Colonic mucosa (tissue), 4 donors: ENCODE data around the gene MRPS18B. TPM values are rescaled to one million over a fixed set of nuclear protein-coding genes. Genes with fewer than 3 reads are reported as not detected.

Source experiments
- DNase-seq: peaks from one replicate; pipeline ENCODE4 v3.0.0-alpha.2; 2020
- H3K27ac ChIP-seq: fragments of 200-600 bp; one replicate; pipeline ENCODE4 v1.8.0; 2021
- H3K27me3 ChIP-seq: fragments of 200-600 bp; one replicate; pipeline ENCODE4 v1.8.0; 2021
- H3K36me3 ChIP-seq: fragments of 200-600 bp; one replicate; pipeline ENCODE4 v1.8.0; 2021
- H3K4me1 ChIP-seq: fragments of 200-600 bp; one replicate; pipeline ENCODE4 v1.8.0; 2021; ENCODE audit warnings: mild to moderate bottlenecking
- H3K4me3 ChIP-seq: fragments of 200-600 bp; one replicate; pipeline ENCODE4 v1.8.0; 2021
- H3K9ac ChIP-seq, 2 donors: one replicate each; pipeline ENCODE4 v1.7.0; 2013; ENCODE audit warnings: control low read depth in 2 of 2, low read depth in 2 of 2, low read length in 2 of 2
- H3K9me3 ChIP-seq: fragments of 200-600 bp; one replicate; pipeline ENCODE4 v1.8.0; 2021
- intact Hi-C: fragments of 100-400 bp; cut with DNase I; formaldehyde crosslinking; loops from one replicate; pipeline ENCODE4 v1.14.1; 2022
- total RNA-seq, 2 donors: library from RNA; stranded (reverse); fragmentation: NEBNext Ultra II Directional in 1 of 2; extraction: Animal tissue kit (Norgen Biotek cat#: 25700) in 1 of 2; gene quantifications; one replicate each; pipeline ENCODE4 v1.2.1, GENCODE V29; 2021
- TF ChIP-seq, protein P1 (sequence below): fragments of 200-600 bp; IDR thresholded peaks from one replicate; pipeline ENCODE4 v1.8.0; 2022; ENCODE audit warnings: antibody characterized with exemption, mild to moderate bottlenecking
- donor health status: healthy.
- donor health status: DM: no; HTN: no; CAD: no.
- donor health status: DM: no; HTN: no; CAD: no.

The MRPS18B gene
- total RNA-seq, 2 donors from 2014 or later: 63.6 to 70.3 TPM

DNA sequence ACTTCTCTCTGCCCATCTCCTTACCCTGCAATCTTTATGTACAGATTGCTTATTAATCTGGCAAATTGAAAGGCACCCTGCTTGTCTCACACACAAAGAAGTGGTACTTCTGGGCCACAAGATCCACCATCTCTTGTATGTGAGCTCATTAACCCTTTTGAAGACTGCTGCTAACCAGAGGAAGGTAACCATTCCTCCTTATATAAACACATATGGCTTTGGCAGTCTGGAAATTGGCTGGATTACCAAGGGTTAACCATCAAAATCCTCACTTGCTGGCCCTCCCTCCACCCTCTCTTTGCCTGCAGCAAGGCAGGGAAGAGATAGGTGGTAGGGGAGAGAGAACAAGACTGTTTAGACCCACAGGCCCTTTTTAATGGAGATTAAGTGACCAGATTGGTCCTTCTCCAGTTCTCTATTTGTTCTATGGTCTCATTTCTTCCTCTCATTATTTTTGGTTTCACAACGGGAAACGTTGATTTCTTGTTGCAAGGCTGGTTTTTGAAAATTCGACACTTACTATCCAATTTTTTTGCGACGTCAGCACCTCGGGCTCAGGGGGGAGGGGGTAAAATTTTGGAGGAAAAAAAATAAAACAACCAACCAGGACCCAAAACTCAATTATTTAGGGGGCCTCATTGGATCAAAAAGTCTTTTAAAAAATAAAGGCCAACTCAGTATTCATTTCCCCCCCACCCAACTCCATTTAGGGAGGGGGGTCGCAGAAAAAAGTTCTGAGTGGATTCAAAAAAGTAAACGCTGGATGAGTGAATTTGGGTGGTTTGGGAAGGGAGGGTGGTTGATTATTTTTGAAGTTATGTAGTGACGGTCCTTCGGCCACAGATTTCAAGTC lies 1.5 kb upstream of the MRPS18B start:
- peak overlapping the region; percentile 96 to 100 for H3K9ac ChIP-seq
- H3K36me3 ChIP-seq: no peaks in the 10 kb centered on the region
- peak overlapping the region; percentile 63 for H3K4me3 ChIP-seq
- peaks cover 4% of the 10 kb centered on the region for H3K4me1 ChIP-seq
- intact Hi-C loops: no loop called here
- DNase-seq: no peak
- TF ChIP-seq, protein P1, sequence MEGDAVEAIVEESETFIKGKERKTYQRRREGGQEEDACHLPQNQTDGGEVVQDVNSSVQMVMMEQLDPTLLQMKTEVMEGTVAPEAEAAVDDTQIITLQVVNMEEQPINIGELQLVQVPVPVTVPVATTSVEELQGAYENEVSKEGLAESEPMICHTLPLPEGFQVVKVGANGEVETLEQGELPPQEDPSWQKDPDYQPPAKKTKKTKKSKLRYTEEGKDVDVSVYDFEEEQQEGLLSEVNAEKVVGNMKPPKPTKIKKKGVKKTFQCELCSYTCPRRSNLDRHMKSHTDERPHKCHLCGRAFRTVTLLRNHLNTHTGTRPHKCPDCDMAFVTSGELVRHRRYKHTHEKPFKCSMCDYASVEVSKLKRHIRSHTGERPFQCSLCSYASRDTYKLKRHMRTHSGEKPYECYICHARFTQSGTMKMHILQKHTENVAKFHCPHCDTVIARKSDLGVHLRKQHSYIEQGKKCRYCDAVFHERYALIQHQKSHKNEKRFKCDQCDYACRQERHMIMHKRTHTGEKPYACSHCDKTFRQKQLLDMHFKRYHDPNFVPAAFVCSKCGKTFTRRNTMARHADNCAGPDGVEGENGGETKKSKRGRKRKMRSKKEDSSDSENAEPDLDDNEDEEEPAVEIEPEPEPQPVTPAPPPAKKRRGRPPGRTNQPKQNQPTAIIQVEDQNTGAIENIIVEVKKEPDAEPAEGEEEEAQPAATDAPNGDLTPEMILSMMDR: no peak
- no peaks in the 10 kb centered on the region for H3K9me3 ChIP-seq
- no peaks in the 10 kb centered on the region for H3K27me3 ChIP-seq
- peak overlapping the region; percentile 93 for H3K27ac ChIP-seq

DNA sequence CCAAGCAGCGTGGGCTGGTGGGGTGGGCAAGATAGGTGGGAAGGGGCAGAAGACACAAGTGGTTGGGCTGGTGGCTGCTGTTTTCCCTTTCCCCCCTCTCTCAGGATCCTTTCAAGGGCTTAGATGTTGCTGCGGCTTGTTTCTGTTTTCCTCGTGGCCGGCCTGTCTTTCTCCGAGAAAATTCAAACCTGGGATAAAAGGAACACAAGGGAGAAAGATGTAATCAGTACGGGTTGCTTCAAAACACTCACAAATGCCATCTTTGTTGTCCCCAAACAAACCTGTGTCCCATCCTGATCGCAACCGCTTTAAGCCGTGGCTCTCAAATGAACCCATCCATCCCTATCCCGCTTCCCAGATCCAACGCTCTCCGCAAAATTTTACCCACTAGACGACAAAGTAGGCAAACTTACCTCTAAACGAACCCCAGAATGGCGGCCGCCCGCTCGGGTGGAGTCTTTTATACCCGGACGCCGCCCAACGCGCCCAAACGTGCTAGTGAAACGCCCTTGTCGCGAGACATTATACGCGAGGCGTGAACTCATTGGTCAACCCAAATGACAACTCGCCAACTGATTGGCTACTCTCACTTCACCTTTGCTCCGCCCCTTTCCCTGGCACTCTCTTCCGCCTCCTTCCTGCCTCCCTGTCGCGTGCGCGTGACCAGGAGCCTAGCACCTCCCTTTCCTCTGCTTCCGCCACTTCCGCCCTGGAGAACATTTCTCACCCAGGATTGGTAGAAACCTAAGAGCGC lies 652 bp upstream of the MRPS18B start, which contains the start of gene PPP1R10:
TSS of gene PPP1R10 (minus strand) at position 433 of the 754 bp plus-strand sequence. CDS start 7,299 bp downstream, outside the sequence.
- intact Hi-C loops: no loop called here
- peaks cover 4% of the 10 kb centered on the region for H3K4me1 ChIP-seq
- no peaks in the 10 kb centered on the region for H3K27me3 ChIP-seq
- TF ChIP-seq, protein P1: no peak
- peak within 1 kb of the TSS; percentile 96 to 100 for H3K9ac ChIP-seq
- H3K36me3 ChIP-seq: no peaks in the 10 kb centered on the region
- peak; percentile 99 for DNase-seq
- H3K4me3 ChIP-seq: peak within 1 kb of the TSS; percentile 63
- H3K27ac ChIP-seq: peak within 1 kb of the TSS; percentile 93
- H3K9me3 ChIP-seq: no peaks in the 10 kb centered on the region

DNA sequence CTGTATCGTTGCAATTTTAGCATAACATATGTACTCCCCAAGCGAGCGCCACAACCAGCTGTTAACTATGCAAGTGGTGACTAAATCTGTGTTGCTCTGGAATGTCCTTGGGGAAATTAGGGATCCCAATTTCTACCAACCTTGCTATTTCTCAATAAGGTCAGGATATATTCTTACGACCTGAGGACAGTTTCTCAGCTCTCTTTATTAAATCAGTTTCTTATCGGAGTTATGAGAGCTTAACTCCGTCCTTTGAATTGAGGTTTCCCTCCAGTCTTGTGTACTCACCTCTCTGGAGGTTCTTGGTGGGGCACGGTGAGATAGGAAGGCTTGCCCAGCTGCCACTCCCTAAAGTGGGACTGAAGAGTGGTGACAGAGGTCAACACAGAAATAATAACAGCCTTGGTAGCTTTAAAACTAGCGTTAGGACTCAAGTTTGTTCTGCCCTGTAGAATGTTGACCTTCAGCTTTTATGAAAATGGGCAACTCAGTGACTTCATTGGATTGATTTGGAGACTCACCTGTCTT lies 694 bp downstream of the MRPS18B start:
- peak overlapping the region; percentile 49 for H3K4me3 ChIP-seq
- TF ChIP-seq, protein P1: no peak
- intact Hi-C loops: no loop called here
- DNase-seq: peak; percentile 60
- peak overlapping the region; percentile 90 for H3K27ac ChIP-seq
- H3K9ac ChIP-seq: peak overlapping the region; percentile 60 to 100
- H3K9me3 ChIP-seq: no peaks in the 10 kb centered on the region
- peaks cover 6% of the 10 kb centered on the region for H3K36me3 ChIP-seq
- H3K4me1 ChIP-seq: peaks cover under 1% of the 10 kb centered on the region
- no peaks in the 10 kb centered on the region for H3K27me3 ChIP-seq

DNA sequence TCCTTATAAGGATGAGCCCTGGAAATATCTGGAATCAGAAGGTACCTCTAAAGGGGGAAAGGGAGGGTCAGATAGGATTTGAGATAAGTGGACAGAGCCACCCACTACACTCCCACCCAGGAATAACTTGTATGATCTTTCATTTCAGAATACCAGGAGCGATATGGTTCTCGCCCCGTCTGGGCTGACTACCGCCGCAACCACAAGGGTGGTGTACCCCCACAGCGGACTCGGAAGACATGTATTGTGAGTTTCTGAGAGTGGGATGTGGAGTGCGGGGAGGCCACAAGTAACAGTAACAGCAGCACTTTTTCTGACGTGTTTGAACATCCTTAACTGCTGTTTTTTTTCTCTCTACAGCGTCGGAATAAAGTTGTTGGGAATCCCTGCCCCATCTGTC lies 1.9 kb downstream of the MRPS18B start:
- no peak for DNase-seq
- no peaks in the 10 kb centered on the region for H3K27me3 ChIP-seq
- H3K9me3 ChIP-seq: no peaks in the 10 kb centered on the region
- peaks cover 6% of the 10 kb centered on the region for H3K36me3 ChIP-seq
- H3K27ac ChIP-seq: no peak overlapping the region
- H3K9ac ChIP-seq: no peak overlapping the region
- no peak overlapping the region for H3K4me3 ChIP-seq
- TF ChIP-seq, protein P1: no peak
- intact Hi-C loops: no loop called here
- H3K4me1 ChIP-seq: no peaks in the 10 kb centered on the region

DNA sequence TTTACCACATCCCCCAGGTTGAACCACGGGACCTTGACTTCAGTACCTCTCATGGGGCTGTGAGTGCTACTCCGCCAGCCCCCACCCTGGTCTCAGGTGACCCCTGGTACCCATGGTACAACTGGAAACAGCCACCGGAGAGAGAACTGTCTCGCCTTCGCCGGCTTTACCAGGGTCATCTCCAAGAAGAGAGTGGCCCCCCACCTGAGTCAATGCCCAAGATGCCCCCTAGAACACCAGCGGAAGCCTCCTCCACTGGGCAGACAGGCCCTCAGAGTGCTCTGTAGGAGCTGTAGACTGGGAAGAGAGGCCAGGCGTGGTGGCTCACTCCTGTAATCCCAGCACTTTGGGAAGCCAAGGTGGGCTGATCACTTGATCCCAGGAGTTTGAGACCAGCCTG lies 7.9 kb downstream of the MRPS18B start:
- Histone ChIP-seq H3K36me3 (peaks cover 21% of the 10 kb centered on the region), H3K4me1 (peaks cover 9% of the 10 kb centered on the region), H3K9ac (no peak overlapping the region), H3K27ac (peak overlapping the region; percentile 80), H3K27me3 (no peaks in the 10 kb centered on the region), H3K9me3 (no peaks in the 10 kb centered on the region), H3K4me3 (no peak overlapping the region)
- no peak for DNase-seq
- intact Hi-C loops: no loop called here
- TF ChIP-seq, protein P1: no peak
